MM.1S (cell line): ENCODE data around the gene ECEL1.

Source experiments
- DNase-seq: peaks from one replicate; pipeline ENCODE4 v3.0.0-alpha.2; 2015
- H2AFZ ChIP-seq: fragments of 300-600 bp; sonication (generic); 2 replicates; pipeline ENCODE4 v1.6.0; 2016; ENCODE audit warnings: antibody characterized with exemption, low read length
- H3F3A ChIP-seq: fragments of 300-600 bp; sonication (generic); 2 replicates; pipeline ENCODE4 v1.6.1; 2016; ENCODE audit warnings: mild to moderate bottlenecking, antibody characterized with exemption, low read length, moderate library complexity, mixed read lengths; ENCODE audit not compliant: insufficient read depth
- H3K27ac ChIP-seq: fragments of 300-600 bp; sonication (generic); 2 replicates; pipeline ENCODE4 v1.5.1; 2016; ENCODE audit warnings: mild to moderate bottlenecking, low read length
- H3K27me3 ChIP-seq: fragments of 300-600 bp; sonication (generic); replicated peaks from 2 replicates; pipeline ENCODE4 v1.6.0; 2016; ENCODE audit warnings: low read length; ENCODE audit not compliant: insufficient read depth
- H3K36me3 ChIP-seq: fragments of 300-600 bp; sonication (generic); replicated peaks from 2 replicates; pipeline ENCODE4 v1.6.1; 2016; ENCODE audit warnings: mild to moderate bottlenecking, low read length, mixed read lengths; ENCODE audit not compliant: insufficient read depth
- H3K4me1 ChIP-seq: fragments of 300-600 bp; sonication (generic); 2 replicates; pipeline ENCODE4 v1.6.1; 2016; ENCODE audit warnings: low read length, mixed read lengths
- H3K4me2 ChIP-seq: fragments of 300-600 bp; sonication (generic); 2 replicates; pipeline ENCODE4 v1.6.0; 2016; ENCODE audit warnings: low read depth, low read length
- H3K4me3 ChIP-seq: fragments of 300-600 bp; sonication (generic); 2 replicates; pipeline ENCODE4 v1.5.1; 2016; ENCODE audit warnings: low read length, mixed read lengths
- H3K79me2 ChIP-seq: fragments of 300-600 bp; sonication (generic); 2 replicates; pipeline ENCODE4 v1.6.1; 2016; ENCODE audit warnings: mixed run types, low read length, mixed read lengths
- H3K9ac ChIP-seq: fragments of 300-600 bp; sonication (generic); 2 replicates; pipeline ENCODE4 v1.6.1; 2016; ENCODE audit warnings: low read length, mixed read lengths
- H3K9me2 ChIP-seq: fragments of 300-600 bp; sonication (generic); replicated peaks from 2 replicates; pipeline ENCODE4 v1.6.1; 2016; ENCODE audit warnings: mild to moderate bottlenecking, low read length, mixed read lengths; ENCODE audit not compliant: insufficient read depth
- H3K9me3 ChIP-seq: fragments of 300-600 bp; sonication (generic); replicated peaks from 2 replicates; pipeline ENCODE4 v1.6.1; 2016; ENCODE audit warnings: mild to moderate bottlenecking, low read length, mixed read lengths; ENCODE audit not compliant: insufficient read depth
- H4K20me1 ChIP-seq: fragments of 300-600 bp; sonication (generic); 2 replicates; pipeline ENCODE4 v1.6.1; 2016; ENCODE audit warnings: mild to moderate bottlenecking, low read length, moderate library complexity, mixed read lengths; ENCODE audit not compliant: insufficient read depth
- CTCF ChIP-seq: fragments of 300-600 bp; sonication (generic); IDR thresholded peaks from 2 replicates; pipeline ENCODE4 v1.5.1; 2016; ENCODE audit warnings: antibody characterized with exemption, low read length, mixed read lengths
- EZH2 ChIP-seq: fragments of 300-600 bp; sonication (generic); optimal IDR thresholded peaks from 2 replicates; pipeline ENCODE3; 2017; ENCODE audit warnings: low read depth, mild to moderate bottlenecking, antibody characterized with exemption, low read length, mixed read lengths
- EZH2phosphoT487 ChIP-seq: fragments of 300-600 bp; sonication (generic); IDR thresholded peaks from 2 replicates; pipeline ENCODE4 v1.6.1; 2018; ENCODE audit warnings: antibody characterized with exemption, low read length

The ECEL1 gene

DNA sequence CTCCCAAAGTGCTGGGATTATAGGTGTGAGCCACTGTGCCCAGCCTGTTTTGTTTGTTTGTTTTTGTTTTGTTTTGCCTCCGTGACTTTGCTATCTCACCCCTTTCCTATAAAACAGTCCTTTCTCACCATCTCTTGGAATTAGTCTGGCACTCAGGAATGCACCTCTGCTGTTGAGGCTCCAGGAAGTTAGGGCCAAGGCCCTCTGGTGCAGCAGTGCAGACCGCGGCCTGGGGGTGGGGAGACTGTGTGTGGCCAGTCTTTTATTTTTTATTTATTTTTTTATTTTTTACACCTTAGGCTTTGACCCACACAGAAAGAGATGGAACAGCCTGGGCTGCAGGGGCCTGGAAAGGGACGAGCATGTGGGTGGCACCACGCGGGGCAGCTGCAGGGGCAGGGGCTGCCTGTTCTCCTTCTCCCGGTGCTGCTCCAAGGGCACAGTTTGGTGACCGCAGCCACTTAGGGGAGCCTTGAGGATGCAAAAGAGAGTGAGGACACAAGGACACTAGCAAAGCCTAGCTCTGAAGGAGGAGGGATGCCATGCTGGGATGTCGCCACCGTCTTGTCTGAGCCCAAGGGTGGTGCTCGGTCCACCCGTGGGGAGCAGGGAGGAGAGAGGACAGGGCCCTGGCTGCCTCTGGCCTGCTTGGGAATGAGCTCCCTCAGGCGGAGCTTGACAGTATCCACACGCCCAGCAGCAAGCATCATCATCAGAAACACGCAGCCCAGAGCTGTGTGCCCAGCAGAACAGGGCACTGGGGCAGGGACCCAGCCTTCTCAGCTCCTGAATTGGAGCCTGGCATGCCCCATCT lies 51.0 kb downstream of the ECEL1 start:
- Histone ChIP-seq H3K27me3 (no peaks in the 10 kb centered on the region), H3K79me2 (no peaks in the 10 kb centered on the region), H3K27ac (no peak overlapping the region), H4K20me1 (no peaks in the 10 kb centered on the region), H3K9me2 (no peaks in the 10 kb centered on the region), H3K9me3 (no peaks in the 10 kb centered on the region), H3K4me3 (no peak overlapping the region), H2AFZ (no peak overlapping the region), H3K36me3 (no peaks in the 10 kb centered on the region), H3K9ac (no peak overlapping the region), H3F3A (no peaks in the 10 kb centered on the region), H3K4me2 (no peak overlapping the region), H3K4me1 (no peaks in the 10 kb centered on the region)
- no peak for DNase-seq
- TF ChIP-seq CTCF, result no peak
- no peak for TF ChIP-seq EZH2
- no peak for TF ChIP-seq EZH2phosphoT487

DNA sequence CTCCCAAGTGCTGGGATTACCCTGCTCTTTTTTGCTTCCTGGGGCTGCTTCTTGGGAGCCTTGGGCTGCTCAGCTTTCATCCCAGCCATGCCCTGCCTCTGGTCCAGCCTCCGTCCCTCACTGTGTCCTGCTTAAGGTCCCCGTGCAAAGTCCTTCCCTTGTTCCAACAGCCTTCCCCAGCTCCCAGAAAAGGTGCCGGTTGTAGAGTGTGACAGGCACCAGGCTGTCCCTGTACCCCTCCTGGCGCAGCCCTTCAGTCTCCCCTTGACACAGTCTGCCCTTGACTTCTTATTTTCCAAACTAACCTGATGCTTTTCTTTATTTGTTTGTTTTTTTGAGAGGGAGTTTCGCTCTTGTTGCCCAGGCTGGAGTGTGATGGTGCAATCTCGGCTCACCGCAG lies 51.8 kb downstream of the ECEL1 start:
- no peaks in the 10 kb centered on the region for H3F3A ChIP-seq
- H3K4me2 ChIP-seq, result no peak overlapping the region
- H2AFZ ChIP-seq, result no peak overlapping the region
- no peak overlapping the region for H3K9ac ChIP-seq
- H3K27me3 ChIP-seq, result no peaks in the 10 kb centered on the region
- H4K20me1 ChIP-seq, result no peaks in the 10 kb centered on the region
- no peaks in the 10 kb centered on the region for H3K36me3 ChIP-seq
- no peaks in the 10 kb centered on the region for H3K9me3 ChIP-seq
- no peak for TF ChIP-seq CTCF
- TF ChIP-seq EZH2phosphoT487, result no peak
- no peak for TF ChIP-seq EZH2
- H3K4me3 ChIP-seq, result no peak overlapping the region
- no peaks in the 10 kb centered on the region for H3K4me1 ChIP-seq
- H3K27ac ChIP-seq, result no peak overlapping the region
- H3K9me2 ChIP-seq, result no peaks in the 10 kb centered on the region
- no peaks in the 10 kb centered on the region for H3K79me2 ChIP-seq
- DNase-seq, result no peak

GRCh38 chr2:232435375-232435648 lies 52.3 kb downstream of the ECEL1 start:
- Histone ChIP-seq H4K20me1 (no peaks in the 10 kb centered on the region), H3K4me1 (no peaks in the 10 kb centered on the region), H3K9ac (no peak overlapping the region), H3K27ac (no peak overlapping the region), H3K79me2 (no peaks in the 10 kb centered on the region), H3K36me3 (no peaks in the 10 kb centered on the region), H3K4me3 (no peak overlapping the region), H3K4me2 (no peak overlapping the region), H3F3A (no peaks in the 10 kb centered on the region), H2AFZ (no peak overlapping the region), H3K9me2 (no peaks in the 10 kb centered on the region), H3K9me3 (no peaks in the 10 kb centered on the region), H3K27me3 (no peaks in the 10 kb centered on the region)
- DNase-seq, result no peak
- TF ChIP-seq EZH2 (no peak), CTCF (no peak), EZH2phosphoT487 (no peak)
